ENCODE data around the gene LMAN1L.

LMAN1L gene

DNA sequence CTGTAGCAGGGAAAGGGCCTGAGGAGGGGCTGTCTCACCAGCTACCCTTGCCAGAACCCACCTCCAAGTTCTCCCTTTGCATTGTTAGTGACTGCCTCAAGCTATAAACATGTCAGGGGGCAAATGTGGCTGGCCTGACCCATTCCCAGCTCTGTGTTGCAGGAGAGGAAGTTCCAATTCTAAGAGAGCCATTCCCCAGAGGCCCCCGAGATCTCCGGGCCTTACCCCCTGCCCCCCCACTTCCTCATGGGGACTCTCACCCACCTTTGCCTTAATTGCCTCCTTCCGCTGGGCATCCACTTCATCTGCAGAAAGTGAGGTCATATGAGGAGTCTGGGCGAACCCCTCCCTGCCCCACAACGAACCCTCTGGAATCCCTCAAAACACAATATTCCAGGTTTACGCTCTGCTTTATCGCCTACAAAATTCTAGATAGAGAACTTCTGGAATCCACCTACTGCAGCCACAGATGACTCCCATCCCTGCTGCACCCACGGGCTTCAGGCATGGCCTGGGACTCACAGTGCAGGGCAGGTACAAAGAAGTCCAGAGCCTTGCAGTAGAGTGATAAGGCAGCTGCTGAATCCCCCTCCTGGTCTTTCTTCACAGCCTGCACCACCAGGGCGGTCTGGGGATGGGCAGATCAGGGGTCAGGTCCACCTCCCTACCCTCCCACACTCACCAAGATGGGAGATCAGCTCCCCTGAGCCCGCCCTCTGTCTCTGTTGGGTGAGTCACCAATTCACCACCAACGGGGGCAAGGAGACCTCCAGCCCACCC, 26.3 kb downstream of the LMAN1L start:
- H3K4me1 ChIP-seq (ENCODE audit: insufficient read depth, low read length), result no peaks in the 10 kb centered on the region
- no peaks in the 10 kb centered on the region for H3K36me3 ChIP-seq (ENCODE audit: insufficient read depth, low read length)
- H3K9me3 ChIP-seq (ENCODE audit: control insufficient read depth, insufficient read depth, low read length), result no peaks in the 10 kb centered on the region
- no peak overlapping the region for H3K9ac ChIP-seq (ENCODE audit: low read depth, low read length)

DNA sequence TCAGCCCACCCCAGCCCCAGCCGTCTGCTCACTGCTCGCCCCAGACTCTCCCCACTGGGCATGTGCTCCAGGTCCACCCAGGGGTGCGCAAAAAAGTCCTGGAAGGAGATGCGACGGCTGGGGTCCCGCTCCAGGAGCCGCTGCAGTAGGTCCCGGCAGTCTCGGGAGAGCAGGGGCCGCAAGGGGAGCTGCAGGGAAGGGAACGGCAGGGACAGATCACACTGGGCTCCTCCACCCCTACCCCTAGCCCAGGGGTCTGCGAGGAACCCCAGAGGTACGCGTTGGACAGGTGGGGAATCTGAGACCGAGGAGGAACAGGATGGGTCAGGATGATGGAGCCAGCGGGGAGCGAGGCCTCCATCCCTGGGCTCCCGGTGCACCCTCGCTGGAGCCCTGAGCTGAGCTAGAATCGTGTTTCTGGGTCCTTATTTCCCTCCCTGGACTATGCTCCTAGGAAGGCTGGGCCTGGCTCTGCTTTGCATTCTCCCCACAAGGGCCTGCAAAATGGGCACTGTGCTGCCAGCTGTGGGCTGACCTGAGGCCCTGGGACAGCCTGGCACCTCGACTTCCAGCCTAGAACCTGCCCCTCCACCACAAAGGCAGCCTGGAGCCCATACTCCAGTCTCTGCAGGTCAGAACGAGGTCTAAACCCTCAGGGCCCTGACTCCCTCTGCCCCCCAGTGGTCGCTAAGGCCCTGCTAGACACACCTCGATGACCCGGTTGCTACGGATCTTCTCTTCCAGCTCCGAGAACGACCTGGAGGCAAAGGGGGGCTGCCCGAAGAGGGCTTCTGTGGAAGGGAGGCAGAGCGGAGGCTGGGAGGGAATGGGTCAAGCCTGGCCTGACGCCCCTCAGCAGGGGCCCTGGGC, 27.1 kb downstream of the LMAN1L start:
- no peaks in the 10 kb centered on the region for H3K36me3 ChIP-seq (ENCODE audit: insufficient read depth, low read length)
- no peaks in the 10 kb centered on the region for H3K4me1 ChIP-seq (ENCODE audit: insufficient read depth, low read length)
- H3K9me3 ChIP-seq (ENCODE audit: control insufficient read depth, insufficient read depth, low read length), result no peaks in the 10 kb centered on the region
- no peak overlapping the region for H3K9ac ChIP-seq (ENCODE audit: low read depth, low read length)

DNA sequence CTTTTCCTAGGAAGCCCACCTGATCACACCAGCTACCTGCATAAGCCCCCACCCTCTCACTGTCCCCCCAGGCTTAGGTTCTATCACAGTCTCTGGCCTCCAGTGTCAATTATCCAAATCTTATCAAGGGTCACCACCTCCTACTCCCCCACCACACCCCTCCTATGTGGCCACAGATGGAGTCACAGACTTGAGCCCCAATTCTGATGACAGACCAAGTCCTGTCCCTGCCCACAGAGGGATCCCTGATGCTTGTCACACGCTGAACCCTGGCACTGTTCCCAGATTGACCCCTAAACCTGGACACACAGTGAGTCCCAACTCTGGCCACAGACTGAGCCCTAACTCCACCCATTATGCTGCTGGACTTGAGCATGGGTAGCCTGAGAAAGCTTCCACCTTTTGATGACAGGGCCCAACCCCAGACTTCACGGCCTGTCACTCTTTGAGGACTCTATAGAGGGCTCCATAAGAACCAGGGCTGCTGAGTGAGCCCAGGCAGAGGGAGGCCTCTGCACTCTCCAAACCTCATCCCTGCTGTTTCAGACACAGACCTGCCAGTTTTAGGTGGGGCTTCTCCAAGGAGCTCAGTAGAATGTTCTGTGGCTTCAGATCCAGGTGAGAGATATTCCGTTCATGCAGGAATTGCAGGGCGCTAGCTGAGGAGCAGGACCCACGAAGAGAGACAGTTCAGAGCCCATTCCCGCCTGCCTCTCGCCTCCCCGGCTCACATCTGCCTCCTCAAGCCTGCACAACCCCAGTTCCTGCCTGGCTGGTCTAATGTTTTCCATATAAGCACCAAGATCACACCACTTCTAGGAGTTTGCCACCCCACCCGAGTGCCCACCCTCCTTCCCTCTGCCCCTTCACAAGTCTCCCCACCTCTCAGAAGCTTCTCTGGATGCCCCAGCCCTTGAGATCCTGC, 28.5 kb downstream of the LMAN1L start:
- Histone ChIP-seq H3K9me3 (ENCODE audit: control insufficient read depth, insufficient read depth, low read length) (no peaks in the 10 kb centered on the region), H3K4me1 (ENCODE audit: insufficient read depth, low read length) (no peaks in the 10 kb centered on the region), H3K9ac (ENCODE audit: low read depth, low read length) (no peak overlapping the region), H3K36me3 (ENCODE audit: insufficient read depth, low read length) (no peaks in the 10 kb centered on the region)

DNA sequence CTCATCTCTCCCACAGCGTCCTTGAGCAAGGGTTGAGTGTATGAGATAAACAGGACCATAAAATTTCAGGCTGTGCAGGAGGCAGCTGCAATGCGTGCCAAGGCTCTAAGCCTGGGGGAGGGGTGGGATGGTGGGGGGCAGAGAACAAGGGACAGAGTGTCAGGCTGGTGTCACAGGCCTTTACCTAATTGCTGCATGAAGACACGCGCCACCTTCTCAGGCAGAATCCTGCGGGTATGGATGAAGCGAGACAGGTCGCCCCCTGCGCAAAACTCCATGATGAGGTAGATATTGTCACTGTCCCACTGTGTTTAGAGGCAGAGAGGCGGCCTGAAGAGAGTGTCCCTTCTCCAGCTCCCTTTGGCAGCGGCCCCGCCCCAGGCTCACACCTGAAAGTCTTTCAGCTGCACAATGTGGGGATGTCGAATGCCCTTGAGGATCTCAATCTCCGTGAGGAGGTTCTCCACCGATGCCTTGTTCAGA, 29.3 kb downstream of the LMAN1L start:
- Histone ChIP-seq H3K36me3 (ENCODE audit: insufficient read depth, low read length) (no peaks in the 10 kb centered on the region), H3K4me1 (ENCODE audit: insufficient read depth, low read length) (no peaks in the 10 kb centered on the region), H3K9ac (ENCODE audit: low read depth, low read length) (peak overlapping the region; percentile 82; the same call in 1 of the 2 replicates), H3K9me3 (ENCODE audit: control insufficient read depth, insufficient read depth, low read length) (no peaks in the 10 kb centered on the region)

DNA sequence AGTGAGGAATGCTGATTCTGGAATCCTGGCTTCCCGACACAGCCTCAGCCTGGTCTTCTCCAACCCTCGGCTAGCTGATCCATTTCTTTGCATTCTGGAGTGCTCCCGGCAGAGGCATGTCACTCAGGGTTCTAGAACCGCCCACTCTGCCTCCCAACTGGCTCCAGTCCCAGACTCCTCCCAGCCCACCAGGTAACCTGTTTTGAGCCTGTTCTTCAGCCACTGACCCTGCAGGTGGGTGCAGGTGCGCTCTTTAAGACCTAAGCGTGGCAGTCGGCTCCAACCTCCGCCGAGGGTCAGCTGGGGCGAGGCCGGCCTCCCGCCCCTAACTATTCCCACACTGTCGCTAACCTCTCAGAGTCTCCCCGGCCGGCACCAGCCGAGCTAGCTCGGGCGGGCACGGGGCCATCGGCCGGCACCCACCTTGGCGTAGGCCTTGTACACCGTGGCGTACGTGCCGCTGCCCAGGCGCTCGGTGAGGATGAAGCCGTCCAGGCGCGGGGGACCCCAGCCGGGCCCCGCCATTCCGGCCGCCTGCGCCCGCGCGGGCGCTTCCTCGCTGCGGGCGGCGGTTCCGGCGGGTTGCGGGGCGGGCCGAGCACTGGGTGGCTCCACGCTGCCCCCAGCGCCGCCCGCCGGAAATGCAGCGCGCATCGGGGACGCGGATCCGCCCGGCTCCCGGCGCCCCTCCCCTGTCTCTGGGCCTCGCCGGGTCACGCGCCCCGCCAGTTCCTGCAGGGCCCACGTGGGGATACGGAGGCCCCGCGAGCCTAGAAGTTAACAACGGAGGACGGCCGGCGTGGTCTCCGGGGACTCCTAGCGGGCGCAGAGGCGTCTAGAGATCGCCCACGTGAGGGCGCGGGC, 30.2 kb downstream of the LMAN1L start, which contains the start of gene ULK3:
Gene ULK3 (minus strand): TSS at position 576 of the 864 bp plus-strand sequence. CDS start 51 bp downstream, at position 525.
- no peaks in the 10 kb centered on the region; the same call in 1 of the 2 replicates for H3K36me3 ChIP-seq (ENCODE audit: insufficient read depth, low read length)
- H3K9ac ChIP-seq (ENCODE audit: low read depth, low read length), result peak within 1 kb of the TSS; percentile 82
- no peaks in the 10 kb centered on the region for H3K9me3 ChIP-seq (ENCODE audit: control insufficient read depth, insufficient read depth, low read length)
- no peaks in the 10 kb centered on the region for H3K4me1 ChIP-seq (ENCODE audit: insufficient read depth, low read length)

DNA sequence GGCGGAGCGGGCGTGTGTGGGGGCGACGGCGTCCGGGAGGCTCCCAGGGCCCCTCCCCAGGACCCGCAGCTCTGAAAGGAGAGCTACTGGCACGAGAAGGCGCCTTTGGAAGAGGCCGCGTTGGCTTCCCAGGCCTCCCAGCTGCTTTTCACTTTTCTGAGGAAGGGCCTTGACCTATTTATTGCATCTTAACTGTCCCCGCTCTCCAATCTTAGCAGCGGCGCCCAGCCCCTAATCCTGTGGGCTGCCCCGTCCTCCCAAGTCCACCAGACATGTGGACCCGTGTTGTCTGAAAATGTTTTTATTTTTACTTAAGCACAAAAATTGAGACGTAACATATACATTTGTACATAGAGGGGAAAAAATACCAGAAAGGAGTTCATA, 30.8 kb downstream of the LMAN1L start:
- Histone ChIP-seq H3K4me1 (ENCODE audit: insufficient read depth, low read length) (no peaks in the 10 kb centered on the region), H3K36me3 (ENCODE audit: insufficient read depth, low read length) (no peaks in the 10 kb centered on the region; the same call in 1 of the 2 replicates), H3K9ac (ENCODE audit: low read depth, low read length) (peak overlapping the region; percentile 82), H3K9me3 (ENCODE audit: control insufficient read depth, insufficient read depth, low read length) (no peaks in the 10 kb centered on the region)

DNA sequence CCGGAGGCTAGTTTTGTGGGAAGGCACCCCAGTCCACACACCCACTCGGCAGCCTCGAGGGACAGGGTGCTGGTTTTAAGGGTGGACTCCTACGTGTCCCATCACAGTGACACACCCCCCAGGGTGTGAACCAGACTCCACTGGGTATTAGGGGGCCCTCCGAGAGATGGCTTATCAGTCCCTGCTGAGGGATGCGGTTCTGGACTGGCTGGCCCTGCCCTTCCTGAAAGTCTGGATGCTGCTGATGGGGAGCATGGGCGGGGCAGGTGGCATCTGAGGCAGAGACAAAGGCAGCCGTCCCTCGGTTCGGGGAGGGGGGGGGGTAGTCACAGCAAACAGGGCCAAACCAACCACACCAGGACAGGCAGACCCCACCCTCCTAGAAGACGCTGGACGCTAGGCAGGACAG, 31.3 kb downstream of the LMAN1L start:
- H3K9ac ChIP-seq (ENCODE audit: low read depth, low read length), result peak overlapping the region; percentile 82
- H3K36me3 ChIP-seq (ENCODE audit: insufficient read depth, low read length), result no peaks in the 10 kb centered on the region; the same call in 1 of the 2 replicates
- H3K9me3 ChIP-seq (ENCODE audit: control insufficient read depth, insufficient read depth, low read length), result no peaks in the 10 kb centered on the region
- no peaks in the 10 kb centered on the region for H3K4me1 ChIP-seq (ENCODE audit: insufficient read depth, low read length)

DNA sequence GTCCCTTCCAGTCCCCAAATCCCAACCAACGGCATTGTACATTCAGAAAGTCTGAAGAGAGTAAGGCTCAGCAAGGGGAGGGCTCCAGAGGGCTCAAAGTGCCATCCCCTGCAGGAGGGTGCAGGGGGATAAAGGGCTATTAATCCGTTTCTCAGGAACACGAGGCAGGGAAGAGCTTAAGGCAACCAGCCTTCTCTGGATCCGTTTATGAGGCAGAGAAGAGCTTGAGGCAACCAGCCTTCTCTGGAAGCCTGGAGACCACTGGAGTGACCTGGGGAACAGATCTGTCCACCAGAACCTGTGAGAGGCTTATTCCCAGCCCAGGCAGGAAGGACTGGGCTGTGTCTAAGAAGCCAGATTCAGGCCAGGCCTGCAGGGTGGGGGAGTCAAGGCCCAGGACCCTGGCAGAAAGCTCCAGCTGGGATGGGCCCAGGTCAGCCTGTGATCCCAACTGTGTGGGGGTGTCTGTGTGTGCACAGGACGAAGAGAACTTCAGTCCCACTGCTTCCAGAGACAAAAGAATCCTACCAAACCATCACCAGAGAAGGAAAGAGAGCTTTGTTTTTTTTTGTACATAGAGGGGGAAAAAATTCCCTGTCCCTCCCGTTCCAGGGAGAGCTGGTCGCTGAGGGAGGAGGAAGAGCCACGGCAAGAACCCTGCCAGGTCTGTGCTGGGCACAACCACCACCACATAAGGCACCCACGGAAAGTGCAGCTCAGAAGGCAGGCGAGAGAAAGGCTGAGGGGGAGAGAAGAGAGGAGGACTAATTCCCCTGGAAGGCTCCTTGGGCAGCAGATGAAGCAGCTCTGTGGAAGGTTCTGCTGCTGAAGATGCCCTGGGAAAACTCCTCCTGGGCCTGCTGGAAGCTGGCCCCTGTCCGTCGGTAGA, 31.9 kb downstream of the LMAN1L start:
- H3K36me3 ChIP-seq (ENCODE audit: insufficient read depth, low read length), result no peaks in the 10 kb centered on the region; the same call in 1 of the 2 replicates
- no peaks in the 10 kb centered on the region for H3K4me1 ChIP-seq (ENCODE audit: insufficient read depth, low read length)
- H3K9ac ChIP-seq (ENCODE audit: low read depth, low read length), result no peak overlapping the region
- H3K9me3 ChIP-seq (ENCODE audit: control insufficient read depth, insufficient read depth, low read length), result no peaks in the 10 kb centered on the region

DNA sequence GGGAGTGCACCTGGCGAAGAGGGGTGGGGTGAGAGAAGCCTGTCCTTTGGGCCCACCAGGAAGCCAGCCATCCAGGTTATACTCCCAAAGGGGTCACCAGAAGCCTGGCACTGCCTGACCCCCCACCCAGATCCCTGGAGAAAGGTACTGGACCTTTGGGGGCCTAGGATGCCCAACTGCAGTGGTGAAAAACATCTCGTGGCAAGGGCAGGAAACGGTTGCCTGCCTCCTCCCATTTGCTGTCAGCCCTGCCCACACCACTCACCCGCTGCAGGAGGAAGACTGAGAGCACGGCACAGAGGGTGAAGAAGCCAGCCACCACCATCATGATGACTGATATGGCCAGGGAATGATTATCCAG, 32.6 kb downstream of the LMAN1L start:
- H3K9ac ChIP-seq (ENCODE audit: low read depth, low read length), result no peak overlapping the region
- no peaks in the 10 kb centered on the region; the same call in 1 of the 2 replicates for H3K36me3 ChIP-seq (ENCODE audit: insufficient read depth, low read length)
- H3K9me3 ChIP-seq (ENCODE audit: control insufficient read depth, insufficient read depth, low read length), result no peaks in the 10 kb centered on the region
- no peaks in the 10 kb centered on the region for H3K4me1 ChIP-seq (ENCODE audit: insufficient read depth, low read length)

DNA sequence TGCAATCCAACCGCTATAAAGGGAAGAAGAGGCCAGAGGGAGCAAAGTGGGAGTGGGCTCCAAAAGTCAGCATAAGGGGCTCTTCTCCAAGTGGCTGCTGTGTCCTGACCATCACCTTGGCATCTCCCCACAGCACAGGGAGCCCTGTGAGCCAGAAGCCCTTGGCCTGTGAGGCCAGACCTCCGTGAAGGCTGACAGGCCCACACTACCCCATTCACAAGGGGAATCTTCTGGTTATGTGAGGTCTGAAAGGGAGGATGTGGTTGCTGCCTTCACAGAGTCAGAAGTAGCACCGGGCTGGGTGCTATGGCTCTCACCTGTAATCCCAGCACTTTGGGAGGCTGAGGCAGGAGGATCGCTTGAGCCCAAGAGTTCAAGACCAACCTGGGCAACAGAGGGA, 32.9 kb downstream of the LMAN1L start:
- H3K4me1 ChIP-seq (ENCODE audit: insufficient read depth, low read length), result no peaks in the 10 kb centered on the region
- H3K9ac ChIP-seq (ENCODE audit: low read depth, low read length), result no peak overlapping the region
- no peaks in the 10 kb centered on the region for H3K9me3 ChIP-seq (ENCODE audit: control insufficient read depth, insufficient read depth, low read length)
- H3K36me3 ChIP-seq (ENCODE audit: insufficient read depth, low read length), result no peaks in the 10 kb centered on the region; the same call in 1 of the 2 replicates

DNA sequence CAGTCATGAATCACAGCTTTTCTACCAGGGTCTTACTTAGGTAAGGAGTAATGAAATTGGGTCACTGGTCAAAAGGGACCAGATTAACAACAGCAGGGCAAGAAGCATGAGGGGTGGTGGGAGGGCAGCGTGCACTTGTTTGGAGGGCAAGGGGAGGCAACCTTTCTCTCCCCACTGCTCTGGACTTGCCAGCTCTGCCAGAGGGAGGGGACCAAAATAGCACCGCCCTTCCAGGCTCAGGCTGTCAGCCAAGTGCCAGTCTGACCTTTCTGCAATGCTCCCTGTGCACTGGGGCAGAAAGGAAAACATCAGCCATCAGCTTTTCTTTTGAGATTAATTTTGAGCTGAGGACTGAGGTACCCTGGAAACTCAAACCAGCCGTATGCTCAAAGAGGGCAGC, 34.8 kb downstream of the LMAN1L start:
- no peaks in the 10 kb centered on the region for H3K9me3 ChIP-seq (ENCODE audit: control insufficient read depth, insufficient read depth, low read length)
- H3K4me1 ChIP-seq (ENCODE audit: insufficient read depth, low read length), result no peaks in the 10 kb centered on the region
- H3K36me3 ChIP-seq (ENCODE audit: insufficient read depth, low read length), result no peaks in the 10 kb centered on the region; the same call in 1 of the 2 replicates
- no peak overlapping the region for H3K9ac ChIP-seq (ENCODE audit: low read depth, low read length)

DNA sequence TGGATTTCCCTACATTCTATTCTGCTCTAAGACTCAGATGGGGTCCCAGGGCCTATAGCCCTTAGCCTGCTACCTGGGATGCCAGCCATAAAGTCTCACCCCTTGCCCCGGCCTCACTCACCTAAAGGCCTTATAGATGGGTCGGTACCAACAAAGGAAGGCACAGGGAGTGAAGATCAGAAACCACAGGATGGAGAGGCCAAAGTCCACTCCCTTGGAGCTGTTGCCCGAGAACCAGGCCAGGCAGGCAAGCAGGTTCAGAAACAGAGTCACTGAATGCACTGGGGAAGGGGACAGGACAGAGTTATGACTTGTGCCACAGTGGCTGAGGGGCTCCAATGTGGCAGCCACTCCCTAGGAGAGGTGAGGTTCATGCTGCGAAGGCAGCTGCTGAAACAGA, 37.8 kb downstream of the LMAN1L start:
- no peaks in the 10 kb centered on the region for H3K4me1 ChIP-seq (ENCODE audit: insufficient read depth, low read length)
- H3K36me3 ChIP-seq (ENCODE audit: insufficient read depth, low read length), result no peaks in the 10 kb centered on the region; the same call in 1 of the 2 replicates
- no peak overlapping the region for H3K9ac ChIP-seq (ENCODE audit: low read depth, low read length)
- H3K9me3 ChIP-seq (ENCODE audit: control insufficient read depth, insufficient read depth, low read length), result no peaks in the 10 kb centered on the region

Data from ES-I3 (cell line).